CD4-positive, alpha-beta T cell treated with Interleukin-12 subunit alpha and Interleukin-12 subunit beta, for 1 hour (primary cell): ENCODE results near the gene TRIM48.
"Not testable (repeated sequence)": the region's sequence is repeated elsewhere in the genome, so short reads cannot be mapped to it uniquely, and the experiment has no call there.

Experiments used
- DNase-seq: peaks from one replicate; pipeline ENCODE4 v3.0.0-alpha.2; 2020

Gene TRIM48

GRCh38 chr11:55261855-55262254 is at the start of gene TRIM48:
Gene TRIM48 (plus strand): TSS chr11:55262155. CDS start chr11:55262268, 113 bp downstream.
- DNase-seq: not testable (repeated sequence)

- DNase-seq: not testable (repeated sequence)
Measured at GRCh38 chr11:55238316-55238715, 23.6 kb upstream of the TRIM48 start.

- no peak for DNase-seq
Measured at GRCh38 chr11:55263081-55263480, 1.1 kb downstream of the TRIM48 start.
